ENCODE data around the gene CEP192.

Gene CEP192

DNA sequence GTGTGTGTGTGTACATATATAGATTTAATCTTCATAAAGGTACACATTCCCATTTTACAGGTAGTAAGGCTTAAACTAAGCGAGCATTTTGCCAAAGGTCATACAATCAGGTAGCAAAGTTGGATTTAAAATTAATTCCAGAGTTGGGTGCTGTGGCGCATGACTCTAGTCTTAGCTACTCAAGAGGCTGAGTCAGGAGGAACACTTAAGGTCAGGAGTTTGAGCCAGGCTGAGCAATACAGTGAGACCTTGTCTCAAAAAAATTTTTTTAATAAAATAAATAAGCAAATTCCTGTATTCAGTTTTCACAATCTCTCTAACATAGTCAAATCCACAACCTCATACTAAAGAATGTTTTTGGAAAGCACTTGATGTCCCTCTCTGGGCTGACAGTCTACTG, 115.9 kb downstream of the CEP192 start:
- DNase-seq = no peak

DNA sequence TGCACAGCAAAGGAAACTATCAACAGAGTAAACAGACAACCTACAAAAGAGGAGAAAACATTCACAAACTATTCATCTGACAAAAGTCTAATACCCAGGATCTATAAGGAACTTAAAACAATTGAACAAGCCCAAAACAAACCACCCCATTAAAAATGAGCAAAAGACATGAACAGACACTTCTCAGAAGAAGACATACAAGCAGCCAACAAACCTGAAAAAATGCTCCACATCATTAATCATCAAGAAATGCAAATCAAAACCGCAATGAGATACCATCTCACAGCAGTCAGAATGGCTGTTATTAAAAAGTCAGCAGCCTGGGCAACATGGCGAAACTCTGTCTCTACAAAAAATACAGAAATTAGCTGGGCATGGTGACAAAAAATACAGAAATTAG, 117.2 kb downstream of the CEP192 start:
- no peak for DNase-seq

DNA sequence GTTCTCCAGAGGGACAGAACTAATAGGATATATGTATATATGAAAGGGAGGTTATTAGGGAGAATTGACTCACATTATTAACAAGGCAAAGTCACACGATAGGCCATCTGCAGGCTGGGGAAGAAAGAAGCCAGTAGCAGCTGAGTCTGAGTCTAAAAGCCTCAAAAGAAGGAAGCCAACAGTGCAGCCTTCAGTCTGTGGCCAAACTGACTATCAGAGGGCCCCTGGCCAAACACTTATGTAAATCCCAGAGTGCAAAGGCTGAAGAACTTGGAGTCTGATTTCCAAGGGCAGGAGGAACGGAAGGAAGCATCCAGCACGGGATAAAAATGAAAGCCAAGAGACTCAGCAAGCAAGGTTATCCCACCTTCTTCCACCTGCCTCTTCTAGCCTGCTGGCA, 119.4 kb downstream of the CEP192 start:
- no peak for DNase-seq

DNA sequence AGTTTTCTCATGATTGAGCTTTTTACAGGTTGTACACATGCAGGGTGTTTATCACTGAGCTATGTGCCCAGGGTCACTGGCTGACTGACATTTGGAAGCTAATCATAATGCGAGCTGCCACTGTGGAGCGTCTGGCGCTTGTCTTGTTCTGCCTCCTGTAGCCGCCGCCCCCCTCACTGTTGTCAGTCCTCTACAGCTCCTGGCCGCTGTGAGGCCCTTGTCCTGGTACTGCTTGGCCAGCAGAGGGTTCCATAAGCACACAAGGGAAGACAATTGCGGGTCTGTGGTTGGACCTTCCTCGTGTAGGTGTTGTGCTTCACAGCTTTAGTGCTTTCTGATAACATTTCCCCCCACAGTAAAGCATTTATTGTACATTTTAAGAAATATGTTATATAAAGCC, 121.8 kb downstream of the CEP192 start:
- peak in 1 of 2 donors; percentile 16 for DNase-seq

DNA sequence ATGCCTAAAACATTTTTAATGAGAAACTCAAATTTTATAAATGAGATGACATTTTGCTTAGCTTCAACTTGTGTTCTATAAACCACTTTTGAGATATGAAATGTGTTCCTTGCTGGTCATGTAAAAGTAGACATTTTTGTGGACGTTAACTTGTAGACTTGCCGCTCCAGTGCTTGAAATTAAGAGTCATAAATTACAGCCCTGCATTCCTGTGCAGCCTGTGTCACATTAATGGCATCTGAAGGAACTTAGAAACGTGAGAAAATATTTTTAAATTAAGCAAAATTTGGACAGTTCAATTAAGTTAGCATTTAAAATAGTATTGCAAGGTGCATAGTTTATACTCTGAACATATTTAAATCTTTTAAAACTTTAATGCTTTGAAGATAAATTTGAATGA, 129.1 kb downstream of the CEP192 start:
- no peak for DNase-seq

DNA sequence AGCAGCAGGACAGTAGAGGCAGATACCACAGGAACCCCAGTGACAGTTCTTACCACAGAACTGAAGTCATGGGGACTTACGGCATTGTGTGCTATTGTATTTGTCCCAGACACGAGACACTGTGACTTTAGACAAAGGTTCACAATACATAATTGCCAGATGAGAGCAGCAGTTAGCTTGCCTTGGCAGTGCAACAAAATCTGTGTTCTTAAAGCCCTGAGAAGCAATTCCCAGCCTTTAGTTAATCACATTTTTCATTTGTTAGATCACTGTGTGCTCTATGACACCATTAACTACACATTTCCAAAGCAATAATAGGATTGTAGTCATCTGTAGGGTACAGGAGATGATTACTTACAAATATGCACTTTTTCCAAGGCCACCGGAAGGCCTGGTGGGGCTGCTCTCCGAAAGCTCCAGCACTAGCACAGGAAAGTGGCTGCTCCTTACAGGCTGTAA, 129.8 kb downstream of the CEP192 start:
- no peak for DNase-seq

DNA sequence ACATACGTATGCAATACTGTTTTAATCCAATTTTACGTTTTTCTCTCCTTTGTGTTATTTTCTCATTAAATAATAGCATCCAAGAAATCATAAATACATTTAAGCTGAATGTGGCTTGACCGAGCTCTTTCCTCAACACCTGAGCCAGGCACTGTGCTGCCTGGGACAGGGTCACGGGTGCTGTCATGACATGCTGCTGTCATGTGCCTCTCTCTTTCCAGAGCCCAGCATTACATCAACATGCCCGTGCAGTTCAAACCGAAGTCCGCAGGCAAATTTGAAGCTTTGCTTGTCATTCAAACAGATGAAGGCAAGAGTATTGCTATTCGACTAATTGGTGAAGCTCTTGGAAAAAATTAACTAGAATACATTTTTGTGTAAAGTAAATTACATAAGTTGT, 133.2 kb downstream of the CEP192 start:
- no peak for DNase-seq

DNA sequence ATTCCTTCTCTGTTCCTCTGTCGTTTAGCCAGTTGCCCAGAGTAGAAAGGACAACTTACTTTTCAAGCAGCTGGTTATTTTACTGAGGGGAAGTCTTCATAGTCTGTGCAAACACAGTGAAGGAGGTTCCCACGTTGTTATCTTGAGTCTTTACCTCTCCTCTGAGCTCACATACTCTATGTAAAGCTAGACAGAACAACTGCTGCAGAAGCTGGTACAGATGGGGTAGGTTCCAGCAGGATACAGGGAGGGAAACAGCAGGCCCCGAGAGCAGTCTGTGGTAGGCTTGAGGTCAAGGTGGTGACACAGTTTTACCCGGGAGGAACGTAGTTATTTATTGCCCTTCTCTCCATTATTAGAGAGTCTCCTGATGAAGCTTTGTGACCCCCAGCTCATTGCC, 134.0 kb downstream of the CEP192 start:
- DNase-seq = no peak

DNA sequence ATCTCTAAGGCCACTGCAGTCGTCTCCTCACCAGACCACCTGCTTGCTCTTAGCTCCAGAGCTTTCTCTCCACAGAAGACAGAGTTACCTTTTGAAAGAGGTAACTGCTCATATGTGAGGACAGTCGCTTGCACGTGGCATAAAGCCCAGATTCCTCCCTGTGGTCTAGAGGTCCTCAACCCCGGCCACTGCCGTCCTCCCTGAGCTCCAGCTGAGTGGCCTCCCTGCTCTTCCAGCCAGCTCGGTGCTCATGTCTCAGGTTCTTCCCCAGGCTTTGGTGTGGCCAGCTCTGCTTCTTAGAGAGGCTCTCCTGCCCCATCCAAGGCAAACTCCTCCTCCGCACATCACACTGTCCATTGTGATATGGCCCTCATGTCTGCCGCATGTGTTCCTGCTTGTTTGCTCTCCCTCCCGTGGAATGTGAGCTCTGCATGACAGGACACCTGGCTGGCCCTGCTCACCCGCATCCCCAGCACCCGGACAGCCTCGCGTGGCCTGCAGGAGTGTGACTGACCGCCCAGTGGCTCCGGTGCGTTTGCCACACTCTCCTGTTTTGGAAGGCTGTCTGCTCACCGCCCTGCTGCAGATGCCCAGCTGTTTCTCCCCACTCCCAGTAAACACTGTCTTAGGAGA, 135.9 kb downstream of the CEP192 start:
- DNase-seq = no peak

DNA sequence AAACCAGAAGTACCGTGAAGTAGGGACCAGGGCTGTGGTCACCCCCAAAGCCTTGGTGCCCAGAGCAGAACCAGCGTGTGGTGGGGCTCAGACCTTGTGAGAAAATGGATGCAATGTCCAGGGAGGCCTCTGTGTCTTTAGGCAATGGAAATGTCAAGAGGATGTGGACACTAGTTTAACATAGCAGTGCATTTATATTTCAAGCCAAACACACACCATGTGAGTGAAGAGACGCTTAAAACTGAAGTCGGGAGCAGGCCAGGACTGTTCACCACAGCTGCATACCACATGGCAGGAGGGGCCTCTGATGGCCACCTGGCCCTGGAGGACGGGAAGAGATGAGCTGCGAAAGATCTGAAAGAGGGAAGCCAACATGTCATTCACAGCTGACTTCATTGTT, 140.1 kb downstream of the CEP192 start:
- DNase-seq = no peak

DNA sequence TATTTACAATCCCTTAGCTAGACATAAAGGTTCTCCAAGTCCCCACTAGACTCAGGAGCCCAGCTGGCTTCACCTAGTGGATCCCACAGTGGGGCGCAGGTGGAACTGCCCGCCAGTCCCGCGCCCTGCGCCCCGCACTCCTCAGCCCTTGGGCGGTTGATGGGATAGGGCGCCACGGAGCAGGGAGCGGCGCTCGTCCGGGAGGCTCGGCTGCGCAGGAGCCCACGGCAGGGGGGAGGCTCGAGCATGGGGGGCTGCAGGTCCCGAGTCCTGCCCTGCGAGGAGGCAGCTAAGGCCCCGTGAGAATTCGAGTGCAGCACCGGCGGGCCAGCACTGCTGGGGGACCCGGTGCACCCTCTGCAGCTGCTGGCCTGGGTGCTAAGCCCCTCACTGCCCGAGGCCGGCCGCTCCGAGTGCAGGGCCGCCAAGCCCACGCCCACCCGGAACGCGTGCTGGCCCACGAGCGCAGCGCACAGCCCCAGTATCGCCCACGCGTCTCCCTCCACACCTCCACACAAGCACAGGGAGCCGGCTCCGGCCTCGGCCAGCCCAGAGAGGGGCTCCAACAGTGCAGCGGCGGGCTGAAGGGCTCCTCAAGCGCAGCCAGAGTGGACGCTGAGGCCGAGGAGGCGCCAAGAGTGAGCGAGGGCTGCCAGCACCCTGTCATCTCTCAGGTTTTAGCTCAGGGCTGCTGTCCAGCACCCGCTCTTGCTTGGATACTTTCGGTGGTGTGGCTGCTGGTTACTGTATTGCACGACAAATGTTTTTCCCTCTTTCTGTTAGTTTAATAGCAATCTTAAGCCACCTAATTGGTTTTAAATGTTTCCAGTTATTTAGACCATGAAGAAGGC, 143.6 kb downstream of the CEP192 start:
- DNase-seq = no peak

DNA sequence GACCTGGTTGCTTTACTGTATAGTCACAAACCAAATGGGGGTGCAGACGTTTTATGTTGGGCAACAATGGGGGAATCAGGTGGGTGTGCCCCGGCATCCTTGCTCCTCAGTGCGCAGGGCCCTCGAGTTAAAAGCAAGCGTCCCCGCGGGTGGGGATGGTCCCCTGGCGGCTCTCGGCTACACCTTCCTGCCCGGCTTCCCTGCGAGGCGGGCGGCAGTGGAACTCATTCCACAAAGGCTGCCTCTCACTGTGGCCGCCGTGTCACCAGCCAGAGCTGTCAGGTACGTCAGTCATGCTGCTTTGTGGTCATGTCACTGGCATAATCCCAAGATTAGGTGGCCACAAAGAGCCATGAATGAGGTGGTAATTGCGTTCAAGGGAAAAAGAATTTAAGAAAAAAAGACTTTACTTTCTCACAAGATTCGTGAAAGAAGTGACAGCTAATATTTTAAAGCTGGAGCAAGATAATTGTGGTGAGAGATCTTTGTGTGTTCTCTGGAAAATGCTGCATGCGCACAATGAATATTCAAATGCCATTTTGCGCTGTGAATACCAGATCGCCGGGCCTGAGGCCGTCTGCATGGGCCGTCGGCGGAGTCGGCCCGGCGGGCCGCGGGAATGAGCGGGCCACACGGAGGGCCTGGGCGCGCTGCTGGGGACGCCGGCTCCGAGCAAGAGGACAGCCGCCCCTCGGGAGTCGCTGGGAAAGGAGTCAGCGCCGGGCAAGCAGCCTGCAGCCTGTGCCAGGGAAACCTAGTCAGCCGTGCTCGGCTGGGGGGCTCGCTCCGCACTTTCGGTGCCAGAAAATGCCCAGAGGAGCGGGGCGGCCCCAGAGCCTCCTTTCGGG, 145.1 kb downstream of the CEP192 start:
- peak; percentile 25 to 41 for DNase-seq

DNA sequence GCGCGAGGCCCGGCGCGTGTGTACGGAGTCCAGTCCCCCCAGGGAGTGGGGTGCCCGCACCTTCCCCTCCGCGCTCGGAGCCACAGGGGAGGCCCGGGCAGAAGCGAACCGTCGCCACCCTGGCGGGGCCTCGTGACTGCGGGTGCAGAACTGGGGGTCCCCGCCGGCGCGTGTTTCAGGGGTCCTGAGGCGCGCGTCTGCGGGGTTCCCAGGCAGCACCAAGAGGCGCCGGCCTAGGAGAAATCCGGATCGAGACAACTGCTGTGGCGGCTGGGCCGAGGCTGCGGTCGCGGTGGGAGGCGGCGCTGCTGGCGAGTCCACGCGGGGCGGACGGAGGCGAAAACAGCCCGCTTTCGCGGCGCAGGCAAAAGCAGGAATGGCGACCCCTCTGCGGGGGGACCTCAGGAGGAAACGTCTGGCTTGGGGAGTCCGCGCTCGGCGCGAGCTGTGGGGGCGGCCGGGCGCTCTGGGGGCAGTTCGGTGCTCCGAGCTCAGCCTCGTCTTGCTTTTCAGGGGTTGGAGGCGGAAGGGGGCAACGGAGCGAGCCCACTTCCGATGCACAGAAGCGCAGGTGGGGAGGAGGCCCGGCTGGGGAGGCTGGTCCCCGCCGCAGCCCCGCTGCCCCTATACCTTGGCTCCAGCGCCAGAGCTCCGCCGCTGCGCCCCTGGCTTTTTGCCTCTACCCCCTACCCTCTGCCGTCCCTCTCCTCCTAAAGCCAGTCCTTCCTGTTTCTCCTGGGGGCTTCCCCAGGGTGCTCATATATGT, 145.9 kb downstream of the CEP192 start:
- DNase-seq = peak; percentile 30 to 32

DNA sequence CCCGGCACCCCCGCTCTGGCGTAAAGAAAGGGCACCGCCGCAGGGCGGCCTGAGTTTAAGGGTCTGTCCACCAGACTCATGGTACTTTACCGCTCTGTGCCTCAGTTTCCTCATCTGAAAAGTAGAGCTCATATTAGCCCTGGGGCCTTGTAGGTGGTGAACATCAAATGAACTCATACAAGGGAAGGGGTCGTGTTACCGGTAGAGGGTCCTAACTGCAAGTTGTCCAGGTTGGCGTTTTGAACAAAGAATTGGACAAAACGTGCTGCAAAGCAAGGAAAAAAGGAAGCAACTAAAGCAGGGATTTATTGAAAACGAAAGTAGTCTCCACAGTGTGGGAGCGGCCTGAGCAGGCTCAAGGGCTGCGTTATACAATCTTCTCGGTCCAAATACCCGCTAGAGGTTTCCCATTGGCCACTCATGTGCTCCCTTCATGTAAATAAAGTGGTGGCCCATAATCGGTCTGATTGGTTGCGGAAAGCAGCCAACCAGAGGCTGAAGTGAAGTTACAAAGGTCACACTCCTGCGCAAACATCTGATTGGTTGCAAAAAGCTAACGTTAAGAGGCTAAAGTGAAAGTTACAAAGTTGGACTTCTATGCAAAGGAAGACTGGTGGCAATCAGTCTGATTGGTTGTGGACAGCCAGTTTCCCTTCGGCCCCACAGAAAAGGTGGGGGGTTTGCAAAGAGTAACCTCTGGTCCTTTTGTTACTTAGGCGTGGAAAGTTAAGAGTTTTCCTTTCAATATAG, 146.7 kb downstream of the CEP192 start:
- DNase-seq = peak; percentile 87 to 89

DNA sequence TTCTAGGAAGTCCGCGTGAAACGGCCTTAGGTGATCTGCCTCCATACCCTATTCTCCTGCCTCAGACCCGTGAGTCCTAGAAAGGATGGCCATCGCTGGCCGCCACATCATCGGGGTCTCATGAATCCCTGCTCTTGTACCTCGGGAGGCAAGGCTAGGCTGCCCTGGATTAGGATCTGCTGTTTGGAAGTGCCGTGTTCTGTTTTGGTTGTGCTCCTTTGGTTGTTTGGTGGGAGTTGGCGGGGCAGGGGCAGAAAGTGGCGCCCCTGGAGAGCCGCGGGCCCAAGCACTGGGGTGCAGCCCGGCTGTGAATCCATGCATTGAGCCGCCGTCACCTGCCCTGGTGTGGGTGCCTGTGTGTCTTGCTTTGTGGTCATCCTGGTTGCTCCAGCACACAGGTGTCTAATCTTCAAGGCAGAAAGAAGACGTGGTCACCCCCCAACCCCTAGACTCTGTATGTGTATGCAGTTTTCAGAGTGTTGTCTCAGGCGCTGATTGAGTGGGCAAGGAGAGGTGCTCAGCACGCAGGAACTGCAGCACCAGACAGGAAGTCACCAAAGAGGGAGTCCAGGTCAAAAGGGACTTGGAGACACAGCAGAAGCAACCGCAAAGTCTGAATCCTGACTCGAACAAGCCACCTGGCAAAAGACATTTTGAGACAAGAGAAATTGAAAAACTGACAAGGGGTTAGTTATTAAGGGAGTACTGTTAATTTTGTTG, 147.4 kb downstream of the CEP192 start:
- no peak for DNase-seq

DNA sequence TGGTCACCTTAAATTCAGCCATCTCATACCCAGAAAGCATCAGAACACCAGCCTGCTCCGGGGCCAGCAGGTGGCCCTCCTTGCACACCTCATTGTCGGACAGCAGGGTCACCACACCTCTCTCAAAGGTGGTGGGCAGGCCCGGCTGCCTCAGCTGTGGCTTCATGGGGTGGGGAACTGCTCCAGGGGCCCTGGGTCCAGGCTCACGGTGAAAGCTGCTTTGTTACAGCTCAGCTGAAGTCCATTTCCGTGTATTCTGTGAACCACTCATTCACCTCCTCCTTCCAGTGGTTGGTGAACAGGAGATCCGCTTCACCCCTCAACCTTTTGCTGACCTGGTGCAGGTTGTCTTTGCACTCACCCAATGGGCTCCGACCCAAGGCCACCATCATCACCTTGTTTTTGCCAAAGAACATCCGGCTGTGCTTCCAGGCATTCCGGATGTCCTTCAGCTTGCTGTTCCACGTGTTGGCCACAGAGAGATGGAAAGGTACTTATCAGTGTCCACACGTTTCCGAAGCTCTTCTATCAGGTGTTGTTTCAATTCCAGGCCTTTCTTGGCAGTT, 148.8 kb downstream of the CEP192 start:
- DNase-seq = no peak

DNA sequence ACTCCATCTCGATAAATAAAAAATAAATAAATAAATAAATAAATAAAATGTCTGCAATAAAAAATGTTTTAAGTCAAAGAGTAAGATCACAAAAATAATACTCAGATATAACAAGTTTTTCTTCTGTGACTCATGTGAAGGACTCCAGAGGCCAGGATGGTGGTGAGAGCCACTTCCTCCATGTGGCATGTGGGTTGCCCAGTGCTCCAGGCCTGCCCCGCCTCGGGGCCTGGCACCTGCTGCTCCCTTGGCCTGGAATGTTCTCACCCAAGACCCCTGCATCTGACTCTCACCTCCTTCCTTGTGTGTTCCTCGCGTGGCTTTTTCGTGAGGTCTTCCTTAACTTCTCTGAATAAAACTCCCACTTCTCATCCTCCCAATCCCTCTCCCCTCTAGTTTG, 150.0 kb downstream of the CEP192 start:
- DNase-seq = no peak

DNA sequence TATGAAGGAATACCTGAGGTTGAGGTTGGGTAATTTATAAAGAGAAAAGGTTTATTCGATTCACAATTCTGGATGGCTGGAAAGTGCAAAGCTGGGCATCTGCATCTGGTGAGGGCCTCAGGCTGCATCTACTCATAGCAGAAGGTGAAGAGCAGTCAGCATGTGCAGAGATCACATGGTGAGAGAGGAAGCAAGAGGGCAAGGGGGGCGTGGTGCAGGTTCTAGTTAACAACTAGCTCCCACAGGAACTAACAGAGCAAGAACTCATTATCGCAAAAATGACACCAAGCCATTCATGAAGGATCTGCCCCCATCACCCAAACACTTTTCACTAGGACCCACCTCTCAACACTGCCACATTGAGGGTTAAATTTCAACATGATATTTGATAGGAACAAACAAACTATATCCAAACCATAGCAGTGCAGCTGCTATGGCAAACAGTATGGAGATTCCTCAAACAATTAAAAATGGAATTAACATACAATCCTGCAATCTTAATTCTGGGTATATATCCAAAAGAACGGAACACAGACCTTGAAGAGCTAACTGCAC, 154.6 kb downstream of the CEP192 start:
- DNase-seq = no peak

DNA sequence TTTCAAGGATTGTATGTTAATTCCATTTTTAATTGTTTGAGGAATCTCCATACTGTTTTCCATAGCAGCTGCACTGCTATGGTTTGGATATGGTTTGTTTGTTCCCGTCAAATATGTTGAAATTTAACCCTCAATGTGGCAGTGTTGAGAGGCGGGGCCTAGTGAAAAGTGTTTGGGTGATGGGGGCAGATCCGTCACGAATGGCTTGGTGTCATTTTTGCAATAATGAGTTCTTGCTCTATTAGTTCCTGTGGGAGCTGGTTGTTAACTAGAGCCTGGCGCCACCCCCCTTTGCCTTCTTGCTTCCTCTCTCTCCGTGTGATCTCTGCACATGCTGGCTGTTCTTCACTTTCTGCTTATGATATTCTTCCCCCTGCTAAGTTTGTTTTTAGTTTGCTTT, 156.0 kb downstream of the CEP192 start:
- no peak for DNase-seq

DNA sequence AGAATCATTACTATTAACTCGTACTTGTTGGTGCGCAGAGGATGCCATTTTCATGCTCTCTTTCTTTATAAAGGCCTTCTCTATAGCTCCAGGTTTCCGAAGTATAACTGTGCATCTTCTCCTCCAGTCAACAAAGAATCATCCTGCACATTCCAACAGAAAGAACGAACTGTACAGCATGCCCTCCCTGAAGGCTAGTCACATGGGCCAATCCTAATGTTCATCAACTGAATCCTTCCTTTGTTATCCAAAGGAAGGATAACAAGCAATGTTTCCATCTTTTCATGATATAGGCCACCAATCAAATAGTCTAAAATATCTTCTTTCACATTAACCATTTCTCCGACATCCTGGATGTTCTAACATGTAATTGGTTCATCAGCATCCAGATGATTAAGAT, 160.5 kb downstream of the CEP192 start:
- DNase-seq = no peak

DNA sequence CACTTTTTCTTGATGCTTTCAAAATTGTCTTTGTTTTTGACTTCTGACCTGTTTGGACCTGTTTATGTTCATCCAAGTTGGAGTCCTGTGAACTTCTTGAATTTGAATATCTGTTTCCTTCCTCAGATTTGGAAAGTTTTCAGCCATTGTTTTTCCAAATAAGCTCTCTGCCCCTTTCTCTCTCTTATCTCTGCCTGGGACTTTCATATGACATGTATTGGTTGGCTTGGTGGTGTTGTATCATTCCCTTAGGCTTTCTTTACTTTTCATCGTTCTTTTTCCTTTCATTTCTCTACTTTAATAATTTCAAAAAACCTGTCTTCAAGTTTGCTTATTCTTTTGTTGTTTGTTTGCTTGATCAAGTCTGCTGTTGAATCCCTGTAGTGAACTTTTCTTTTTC, 167.3 kb downstream of the CEP192 start:
- no peak for DNase-seq
